GM21367 (cell line): ENCODE measurements around the gene TRMT61B.

Source experiments
- ATAC-seq: cut with Tn5 transposase; IDR thresholded peaks from one replicate; pipeline ENCODE4 v1.9.1; 2021; ENCODE audit not compliant: unreplicated experiment

The TRMT61B gene

GRCh38 chr2:28870146-28870891 is at the start of gene TRMT61B:
Gene TRMT61B, minus strand, starts transcription at chr2:28870309. Its CDS starts 32 bp downstream, at chr2:28870277.
- peak; percentile 92 for ATAC-seq

- ATAC-seq, result no peak
Observed at GRCh38 chr2:28915939-28916338, 45.8 kb upstream of the TRMT61B start.

GRCh38 chr2:28909655-28910353 is 39.7 kb upstream of the TRMT61B start:
- ATAC-seq, result no peak

GRCh38 chr2:28908172-28908571 is 38.1 kb upstream of the TRMT61B start:
- ATAC-seq, result no peak

GRCh38 chr2:28906821-28907220 is 36.7 kb upstream of the TRMT61B start:
- no peak for ATAC-seq

GRCh38 chr2:28906376-28906775 is 36.3 kb upstream of the TRMT61B start:
- no peak for ATAC-seq

GRCh38 chr2:28905533-28905932 is 35.4 kb upstream of the TRMT61B start:
- ATAC-seq, result no peak

GRCh38 chr2:28904802-28905457 is 34.8 kb upstream of the TRMT61B start:
- no peak for ATAC-seq

GRCh38 chr2:28904295-28904694 is 34.2 kb upstream of the TRMT61B start:
- ATAC-seq, result no peak

GRCh38 chr2:28902584-28902983 is 32.5 kb upstream of the TRMT61B start:
- no peak for ATAC-seq

GRCh38 chr2:28901841-28902240 is 31.7 kb upstream of the TRMT61B start:
- no peak for ATAC-seq

GRCh38 chr2:28901202-28901601 is 31.1 kb upstream of the TRMT61B start:
- no peak for ATAC-seq

- no peak for ATAC-seq
Observed at GRCh38 chr2:28898048-28898447, 27.9 kb upstream of the TRMT61B start.

GRCh38 chr2:28896906-28897305 is 26.8 kb upstream of the TRMT61B start:
- ATAC-seq, result no peak

- peak; percentile 9 for ATAC-seq
Observed at GRCh38 chr2:28895189-28895893, 25.2 kb upstream of the TRMT61B start.

GRCh38 chr2:28894470-28895188 is 24.5 kb upstream of the TRMT61B start, which contains the start of gene WDR43:
Gene WDR43, plus strand, starts transcription at chr2:28894667. Its CDS starts 32 bp downstream, at chr2:28894699.
- peak; percentile 79 for ATAC-seq

GRCh38 chr2:28893488-28893887 is 23.4 kb upstream of the TRMT61B start:
- ATAC-seq, result no peak

GRCh38 chr2:28880193-28880592 is 10.1 kb upstream of the TRMT61B start:
- no peak for ATAC-seq

GRCh38 chr2:28871620-28872019 is 1.5 kb upstream of the TRMT61B start:
- ATAC-seq, result no peak

- peak; percentile 17 for ATAC-seq
Observed at GRCh38 chr2:28869494-28870145, 489 bp downstream of the TRMT61B start.
